Endodermal cell (in vitro differentiated cells): ENCODE measurements around the gene TBL1XR1. TPM values are rescaled to one million over a fixed set of nuclear protein-coding genes. Genes with fewer than 3 reads are reported as not detected.

ENCODE experiments used
- DNase-seq: peaks from one replicate; pipeline ENCODE4 v3.0.0-alpha.2; 2017
- H3K27ac ChIP-seq: 2 replicates; pipeline ENCODE4 v1.5.1; 2013; ENCODE audit warnings: mild to moderate bottlenecking, low read depth, low read length, moderate library complexity
- H3K27me3 ChIP-seq: 2 replicates; pipeline ENCODE4 v1.6.1; 2013; ENCODE audit warnings: mild to moderate bottlenecking, low read length, moderate library complexity; ENCODE audit not compliant: insufficient read depth, control insufficient read depth, poor library complexity, severe bottlenecking
- H3K36me3 ChIP-seq: 2 replicates; pipeline ENCODE4 v1.7.0; 2013; ENCODE audit warnings: mild to moderate bottlenecking, low read length, moderate library complexity; ENCODE audit not compliant: control insufficient read depth, insufficient read depth
- H3K4me1 ChIP-seq: one replicate; pipeline ENCODE4 v1.7.0; 2013; ENCODE audit warnings: low read length; ENCODE audit not compliant: control insufficient read depth, insufficient read depth
- H3K4me3 ChIP-seq: 2 replicates; pipeline ENCODE4 v1.5.1; 2013; ENCODE audit warnings: mild to moderate bottlenecking, low read length, moderate library complexity
- H3K9ac ChIP-seq: 2 replicates; pipeline ENCODE4 v1.6.1; 2013; ENCODE audit warnings: mild to moderate bottlenecking, low read length, moderate library complexity; ENCODE audit not compliant: poor library complexity, severe bottlenecking; ENCODE audit errors: extremely low read depth
- H3K9me3 ChIP-seq: 2 replicates; pipeline ENCODE4 v1.6.1; 2013; ENCODE audit warnings: mild to moderate bottlenecking, low read length, moderate library complexity; ENCODE audit not compliant: control insufficient read depth
- H3K27ac Mint-ChIP-seq: 2 replicates; pipeline ENCODE4 v1.8.0; 2020; ENCODE audit warnings: mixed read lengths
- H3K27me3 Mint-ChIP-seq: 2 replicates; pipeline ENCODE4 v1.8.0; 2021; ENCODE audit warnings: mild to moderate bottlenecking, mixed read lengths; ENCODE audit not compliant: insufficient read depth
- H3K36me3 Mint-ChIP-seq: 2 replicates; pipeline ENCODE4 v1.8.0; 2020; ENCODE audit warnings: low read depth, mixed read lengths
- H3K4me1 Mint-ChIP-seq: 2 replicates; pipeline ENCODE4 v1.8.0; 2020; ENCODE audit warnings: mixed read lengths
- H3K4me3 Mint-ChIP-seq: 2 replicates; pipeline ENCODE4 v1.8.0; 2020; ENCODE audit warnings: mild to moderate bottlenecking, moderate library complexity, mixed read lengths
- H3K9me3 Mint-ChIP-seq: 2 replicates; pipeline ENCODE4 v1.8.0; 2020; ENCODE audit warnings: mild to moderate bottlenecking, mixed read lengths
- CTCF ChIP-seq: fragments of 200-600 bp; sonication (generic); conservative IDR thresholded peaks from 2 replicates; pipeline ENCODE4 v1.5.0; 2021; ENCODE audit warnings: antibody characterized with exemption, mild to moderate bottlenecking
- WGBS, 2 experiments: methylation state at CpG; one replicate each; pipeline versions ENCODE4 v1.1.5 to v1.1.7; 2013; ENCODE audit warnings: missing lambda C conversion rate in 2 of 2, mixed read lengths in 1 of 2; ENCODE audit not compliant: insufficient coverage in 1 of 2, insufficient read length in 1 of 2; 5-methylcytosine and 5-hydroxymethylcytosine counted together
- total RNA-seq, 2 donors: library from RNA; stranded (reverse); fragmentation: NEBNext Ultra II Directional in 1 of 2; extraction: Animal tissue kit (Norgen Biotek cat#: 25700) in 1 of 2; gene quantifications; 2 replicates in 1 of 2; 3 replicates in 1 of 2; pipeline ENCODE4 v1.2.1, GENCODE V29; 2021

TBL1XR1 gene
- total RNA-seq, 2 donors from 2014 or later, result 235 to 273 TPM

- Histone ChIP-seq H3K27me3 (no peaks in the 10 kb centered on the region), H3K36me3 (peaks cover 70% of the 10 kb centered on the region), H3K9ac (no peak overlapping the region), H3K27ac (no peak overlapping the region), H3K9me3 (no peaks in the 10 kb centered on the region), H3K4me3 (no peak overlapping the region), H3K4me1 (no peaks in the 10 kb centered on the region)
- no peak overlapping the region for H3K4me3 Mint-ChIP-seq
- H3K27me3 Mint-ChIP-seq, result no peaks in the 10 kb centered on the region
- H3K27ac Mint-ChIP-seq, result no peak overlapping the region
- H3K9me3 Mint-ChIP-seq, result no peaks in the 10 kb centered on the region
- no peak for TF ChIP-seq CTCF
- no peak for DNase-seq
- WGBS, 2 experiments, result 89 to 96% methylated on average over 2 to 3 of the region's 4 CpGs
- peaks cover 13% of the 10 kb centered on the region for H3K4me1 Mint-ChIP-seq
- H3K36me3 Mint-ChIP-seq, result peaks cover 11% of the 10 kb centered on the region
These were observed 135.9 kb downstream of the TBL1XR1 start for GRCh38 chr3:177061369-177061768.

GRCh38 chr3:177060492-177060891 lies 136.8 kb downstream of the TBL1XR1 start:
- H3K36me3 Mint-ChIP-seq, result peaks cover 11% of the 10 kb centered on the region
- 100% methylated on average over 1 of the region's 1 CpG; no CpG with 5 or more reads in 1 of the 2 experiments for WGBS, 2 experiments
- H3K27ac Mint-ChIP-seq, result no peak overlapping the region
- no peak for DNase-seq
- no peak overlapping the region for H3K4me3 ChIP-seq
- H3K4me1 ChIP-seq, result no peaks in the 10 kb centered on the region
- H3K9ac ChIP-seq, result no peak overlapping the region
- no peak for TF ChIP-seq CTCF
- no peak overlapping the region for H3K27ac ChIP-seq
- no peaks in the 10 kb centered on the region for H3K9me3 Mint-ChIP-seq
- no peak overlapping the region for H3K4me3 Mint-ChIP-seq
- no peaks in the 10 kb centered on the region for H3K9me3 ChIP-seq
- no peaks in the 10 kb centered on the region for H3K27me3 ChIP-seq
- peaks cover 67% of the 10 kb centered on the region for H3K36me3 ChIP-seq
- H3K4me1 Mint-ChIP-seq, result peaks cover 15% of the 10 kb centered on the region
- no peaks in the 10 kb centered on the region for H3K27me3 Mint-ChIP-seq

- Mint-ChIP-seq H3K27ac (no peak overlapping the region), H3K9me3 (no peaks in the 10 kb centered on the region), H3K36me3 (peaks cover 16% of the 10 kb centered on the region), H3K27me3 (no peaks in the 10 kb centered on the region), H3K4me1 (peaks cover 18% of the 10 kb centered on the region), H3K4me3 (no peak overlapping the region)
- Histone ChIP-seq H3K9ac (no peak overlapping the region), H3K36me3 (peaks cover 52% of the 10 kb centered on the region), H3K27ac (no peak overlapping the region), H3K9me3 (no peaks in the 10 kb centered on the region), H3K4me1 (no peaks in the 10 kb centered on the region), H3K4me3 (no peak overlapping the region), H3K27me3 (no peaks in the 10 kb centered on the region)
- 95 to 99% methylated on average over 2 of the region's 2 CpGs for WGBS, 2 experiments
- no peak for TF ChIP-seq CTCF
- DNase-seq, result no peak
These were observed 138.6 kb downstream of the TBL1XR1 start for GRCh38 chr3:177058648-177059047.
